Raji (cell line): ENCODE data around the gene DTNBP1.

Experiments used
- POLR2A ChIP-seq: IDR thresholded peaks from 2 replicates; pipeline ENCODE4 v1.6.1; 2011; ENCODE audit warnings: low read depth, low read length, control low read depth; ENCODE audit not compliant: insufficient read depth

Gene DTNBP1

DNA sequence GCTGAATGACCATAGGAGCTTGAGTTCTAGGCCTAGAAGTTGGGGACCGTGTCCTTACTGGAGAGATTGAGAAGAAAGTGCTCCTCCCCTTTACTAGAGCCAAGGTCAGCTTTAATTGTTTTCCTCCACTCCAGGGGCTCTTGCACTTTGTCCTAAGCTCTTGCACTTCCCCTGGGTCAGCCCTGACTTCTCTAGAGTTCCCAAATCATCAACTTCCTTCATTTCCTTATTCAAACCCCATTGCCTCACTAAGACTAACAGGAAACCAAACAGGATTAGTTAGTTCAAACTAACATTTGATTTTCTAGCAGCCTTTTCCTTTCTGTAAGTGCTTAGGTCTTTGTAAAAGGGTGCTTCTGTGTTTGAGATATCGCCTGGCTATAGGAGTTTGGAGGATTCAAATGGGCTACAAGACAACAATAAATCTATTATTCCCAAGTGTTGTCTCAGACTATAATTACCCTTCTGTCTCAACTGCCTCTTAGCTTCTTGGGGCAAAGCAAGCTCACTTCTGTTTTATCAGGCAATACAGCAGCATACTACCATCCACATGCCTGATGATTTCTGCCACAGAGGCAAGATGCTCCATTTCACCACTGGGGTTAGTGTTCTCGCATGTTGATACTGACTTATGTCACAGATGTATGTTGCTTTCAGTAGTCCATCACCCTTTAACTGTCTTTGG lies 12.8 kb upstream of the DTNBP1 start:
- TF ChIP-seq POLR2A = no peak

DNA sequence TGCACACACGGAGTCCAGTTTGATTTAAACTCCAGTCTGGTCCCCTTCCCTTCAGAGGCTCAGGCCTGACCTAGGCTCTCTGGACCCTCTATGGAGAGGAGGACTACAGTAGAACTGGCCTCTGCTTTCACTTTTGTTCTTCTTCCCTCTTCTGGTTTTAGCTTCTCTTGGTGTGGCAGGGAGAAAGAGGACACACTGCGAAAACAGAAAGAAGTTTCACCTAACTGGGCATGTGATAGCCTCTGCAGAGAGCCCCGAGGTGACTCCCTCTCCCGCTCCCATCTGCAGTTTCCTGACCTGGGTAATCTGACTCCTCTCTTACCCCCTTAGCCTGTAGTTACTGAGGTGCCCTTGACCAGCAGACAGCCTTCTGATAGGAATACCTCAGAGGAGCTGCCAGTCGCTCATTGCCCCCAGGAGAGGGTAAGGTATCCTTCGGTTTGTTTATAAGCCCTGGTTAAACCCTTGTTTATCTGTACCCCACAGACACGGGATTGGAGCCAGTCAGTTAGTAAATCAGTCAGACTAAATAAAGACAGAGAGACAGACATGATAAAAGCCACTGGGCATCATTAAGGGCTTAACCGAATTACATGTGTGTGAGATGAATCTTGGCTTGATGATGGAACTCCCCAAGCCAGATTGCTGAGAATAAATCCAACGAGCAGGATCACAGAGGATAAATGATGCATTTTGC lies 12.0 kb upstream of the DTNBP1 start:
- no peak for TF ChIP-seq POLR2A

DNA sequence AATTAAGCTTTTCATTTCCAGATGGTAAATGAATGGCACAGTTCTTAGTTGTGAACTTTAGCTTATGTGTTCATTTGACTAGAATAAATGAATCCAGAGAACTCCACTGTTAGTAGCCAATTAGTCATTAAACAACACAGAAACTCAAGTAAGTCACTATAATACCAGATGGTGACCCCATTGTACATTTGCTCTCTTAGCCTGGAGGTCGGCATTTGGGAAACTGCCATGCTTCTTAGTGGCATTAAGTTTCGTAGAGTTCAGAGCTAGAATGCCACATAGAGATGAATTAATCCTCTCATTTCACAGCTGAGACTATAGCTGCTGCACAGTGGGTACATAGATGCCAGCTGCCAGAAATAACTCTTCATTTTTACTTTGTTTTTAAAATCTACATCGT lies 10.8 kb upstream of the DTNBP1 start:
- no peak for TF ChIP-seq POLR2A

DNA sequence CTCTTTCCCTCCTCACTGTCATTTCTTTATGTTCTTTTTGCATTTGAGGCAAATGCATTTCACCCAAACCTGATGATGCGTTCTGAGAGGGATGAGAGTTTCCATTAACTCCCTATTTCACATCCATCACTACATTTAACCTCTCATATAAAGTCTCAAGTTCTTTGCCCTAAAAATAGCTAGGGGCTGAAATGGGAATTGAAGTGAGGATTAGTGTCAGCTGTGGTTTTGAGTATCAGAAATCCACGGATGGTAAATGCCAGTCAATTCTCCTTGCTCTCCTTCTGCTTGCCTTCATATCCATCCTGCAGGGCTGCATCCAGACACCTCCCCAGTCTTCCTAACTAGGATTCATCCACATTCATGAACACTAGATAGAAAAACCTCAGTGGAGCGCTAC lies 10.0 kb upstream of the DTNBP1 start:
- TF ChIP-seq POLR2A = no peak

DNA sequence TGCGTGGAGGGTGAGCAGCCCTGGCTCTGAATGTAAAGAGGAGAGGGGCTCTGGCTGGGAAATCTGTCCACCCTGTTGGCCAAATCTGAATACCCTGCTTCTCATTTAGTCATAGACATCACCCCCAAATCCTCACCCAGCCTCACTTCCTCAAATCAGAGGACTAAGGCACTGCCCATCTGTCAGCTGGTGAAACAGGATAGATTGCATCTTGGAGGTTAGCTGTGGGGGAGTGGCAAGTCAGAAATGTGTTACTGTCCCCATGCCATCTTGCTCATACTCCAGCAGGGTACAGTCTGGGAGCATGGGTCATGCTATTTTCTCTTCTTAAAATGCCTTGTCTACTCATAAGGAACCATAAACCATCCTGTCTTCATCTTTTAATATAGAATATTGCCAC lies 9.5 kb upstream of the DTNBP1 start:
- no peak for TF ChIP-seq POLR2A

DNA sequence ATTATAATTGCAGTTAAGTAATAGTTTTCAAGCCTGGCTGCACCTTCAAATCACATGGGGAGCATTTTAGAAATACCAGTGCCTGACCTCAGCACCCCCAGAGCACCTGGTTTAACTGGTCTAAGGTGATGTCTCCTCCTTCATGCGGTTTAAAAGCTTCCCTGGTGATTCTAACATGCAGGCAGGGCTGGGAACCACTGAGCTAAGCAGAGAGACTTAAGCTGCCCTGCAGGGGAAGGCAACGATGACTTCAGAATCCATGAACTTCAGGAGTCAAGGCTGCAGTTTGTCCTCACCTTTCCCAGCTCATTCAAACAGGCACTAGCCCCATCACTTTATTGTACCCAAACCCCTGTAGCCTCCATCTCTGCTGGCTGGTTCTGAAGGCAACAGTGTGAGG lies 6.1 kb upstream of the DTNBP1 start:
- no peak for TF ChIP-seq POLR2A

DNA sequence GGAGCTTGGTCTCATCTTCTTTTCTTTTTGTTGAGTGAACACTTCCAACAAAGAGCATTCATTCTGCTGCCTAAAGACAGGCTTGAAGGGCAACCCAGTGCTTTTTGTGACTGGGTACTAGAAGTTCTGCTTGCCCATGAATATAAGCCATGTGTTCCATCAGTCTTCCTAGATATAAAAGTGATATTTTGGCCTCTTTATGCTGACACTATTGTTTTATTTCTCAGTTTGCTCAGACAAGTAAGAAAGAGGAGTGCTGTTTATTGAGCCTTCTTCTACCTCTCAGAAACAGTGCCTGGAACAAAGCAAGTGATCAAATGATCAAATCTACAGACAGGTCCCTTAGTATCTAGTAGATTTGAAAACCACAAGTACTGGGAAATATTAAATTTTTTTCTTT lies 2.4 kb upstream of the DTNBP1 start:
- no peak for TF ChIP-seq POLR2A

DNA sequence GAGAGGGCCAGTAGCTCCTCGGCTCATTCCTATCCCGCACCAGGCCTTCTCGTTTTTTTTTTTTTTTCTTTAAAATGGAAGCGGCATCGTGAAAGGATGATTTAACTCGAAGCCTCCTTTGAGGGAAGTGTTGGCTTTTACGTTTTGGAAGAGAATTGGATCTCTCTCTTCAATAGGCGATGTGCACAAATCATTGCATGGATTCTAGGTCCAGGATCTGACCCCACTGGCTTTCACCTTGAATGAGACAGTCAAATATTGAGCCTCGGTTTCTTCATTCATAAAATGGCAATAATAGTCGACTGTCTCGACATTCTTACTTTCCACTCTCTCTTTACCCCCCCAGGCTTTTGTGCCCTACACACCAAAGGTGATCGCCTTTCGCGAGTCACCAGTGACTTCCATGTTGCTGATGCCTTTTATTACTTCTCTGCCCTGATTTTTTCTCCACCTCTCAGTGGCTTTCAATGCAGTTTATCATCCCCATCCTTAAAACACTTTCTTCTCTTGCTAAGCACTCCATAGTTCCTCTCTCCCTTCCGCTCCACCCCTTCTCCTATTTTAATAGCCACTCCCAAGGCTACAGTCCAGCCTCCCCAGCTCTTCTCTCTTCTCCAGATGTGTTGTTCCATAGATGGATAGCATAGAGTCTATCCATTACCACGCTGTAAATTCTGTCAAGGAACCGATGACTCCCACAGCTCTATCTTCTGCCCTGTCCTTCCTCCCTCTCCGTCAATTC lies 473 bp upstream of the DTNBP1 start:
- TF ChIP-seq POLR2A = no peak

DNA sequence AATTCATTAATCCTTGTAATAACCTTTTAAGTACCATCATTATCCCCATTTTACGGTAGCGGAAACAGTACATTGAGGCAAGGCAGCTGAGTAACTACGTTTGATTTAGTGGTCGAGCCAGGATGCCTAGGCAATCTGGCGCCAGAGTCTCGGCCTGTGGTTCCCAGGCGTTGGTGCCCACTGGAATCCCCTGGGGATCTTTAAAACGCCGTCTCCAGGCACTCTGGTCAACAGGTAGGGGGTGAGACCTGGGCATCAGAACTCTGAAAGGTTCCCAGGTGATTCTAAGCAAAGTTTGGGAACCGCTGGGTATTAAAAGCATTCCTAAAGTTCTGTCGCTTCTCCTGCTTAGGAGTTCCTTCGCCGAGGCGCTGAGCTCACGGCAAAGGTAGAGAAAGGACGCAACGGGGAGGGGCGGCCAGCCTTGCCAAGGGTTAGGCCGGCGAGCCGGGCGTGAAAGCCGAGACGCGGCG lies 939 bp downstream of the DTNBP1 start:
- TF ChIP-seq POLR2A = no peak

DNA sequence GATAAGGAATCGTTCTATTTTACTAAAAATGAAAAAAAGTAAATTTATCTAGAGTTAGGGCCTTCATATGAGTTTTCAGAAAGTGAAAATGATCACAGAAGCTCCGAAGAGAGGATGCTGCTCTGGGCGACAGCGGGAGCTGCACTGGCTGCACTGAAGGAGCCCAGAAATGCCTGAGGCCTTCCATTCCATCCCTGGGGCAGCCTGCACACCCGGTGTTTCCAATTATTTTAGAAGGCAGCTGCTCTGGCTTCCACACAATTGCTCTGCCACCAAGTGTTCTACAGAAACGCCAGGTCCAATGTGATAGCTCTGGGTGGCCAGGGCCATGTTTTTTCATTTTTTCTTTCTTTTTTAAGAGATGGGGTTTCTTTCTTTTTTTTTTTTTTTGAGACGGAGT lies 3.6 kb downstream of the DTNBP1 start:
- no peak for TF ChIP-seq POLR2A

DNA sequence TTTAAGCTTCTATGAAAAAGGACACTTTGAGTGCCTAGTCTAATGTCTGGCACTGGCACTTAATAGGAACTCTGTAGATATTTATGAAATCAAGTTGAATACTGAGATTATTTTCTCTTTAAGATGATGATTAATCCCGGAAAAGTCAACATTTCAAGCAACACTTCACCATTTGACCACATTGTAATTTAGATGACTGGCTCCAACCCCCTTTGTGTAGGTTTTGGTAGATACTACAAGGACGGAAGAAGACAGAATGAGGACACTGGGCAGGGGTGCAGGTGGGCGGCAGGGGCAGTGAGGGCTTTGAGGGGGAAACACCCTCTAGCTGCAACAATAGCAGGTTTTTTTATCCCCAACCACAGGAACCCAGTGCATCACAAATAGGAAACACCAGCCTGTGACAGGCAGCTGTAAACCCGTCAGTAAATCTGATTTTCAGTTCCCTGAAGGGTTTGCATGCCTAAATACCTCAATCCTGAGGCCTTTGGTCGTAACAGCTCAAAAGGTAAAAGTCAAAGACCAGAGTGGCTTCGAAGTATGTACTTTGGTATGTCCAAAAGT lies 4.6 kb downstream of the DTNBP1 start:
- no peak for TF ChIP-seq POLR2A

DNA sequence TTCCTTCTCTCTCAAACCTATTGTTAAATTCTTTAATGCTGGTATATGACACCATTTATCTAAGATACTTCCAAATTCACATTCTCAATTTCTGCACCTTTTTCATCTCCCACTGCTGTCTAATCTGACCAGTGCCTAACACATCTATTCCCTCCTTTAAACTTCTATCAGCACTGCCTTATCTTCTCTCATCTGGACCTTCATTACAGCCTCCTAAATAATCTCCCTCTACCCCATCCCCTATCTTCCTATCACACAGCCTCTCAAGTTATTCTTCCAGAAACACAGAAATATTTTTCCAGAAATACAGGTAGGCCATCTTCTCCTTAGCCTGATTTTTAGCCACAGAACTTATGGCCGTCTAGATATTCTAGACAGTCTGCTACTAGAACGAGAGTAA lies 5.5 kb downstream of the DTNBP1 start:
- no peak for TF ChIP-seq POLR2A

DNA sequence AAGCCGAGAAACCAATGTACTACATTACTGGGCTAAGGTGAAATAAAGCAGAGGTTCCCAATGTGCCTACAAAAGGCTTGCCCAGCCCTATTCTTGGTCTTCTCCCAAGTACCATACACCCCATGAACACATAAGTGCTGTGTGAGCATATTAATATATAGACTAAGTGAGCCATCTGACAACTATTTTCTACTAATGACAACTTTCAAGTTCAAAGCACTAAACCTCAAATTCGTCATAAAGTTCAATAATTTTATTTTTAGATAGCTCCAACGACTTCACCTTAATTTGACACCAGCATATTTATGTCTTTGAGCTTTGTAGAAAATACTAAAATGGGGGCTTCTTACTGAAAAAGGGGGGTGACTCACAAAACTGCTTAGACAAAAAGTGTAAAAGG lies 6.7 kb downstream of the DTNBP1 start:
- no peak for TF ChIP-seq POLR2A

DNA sequence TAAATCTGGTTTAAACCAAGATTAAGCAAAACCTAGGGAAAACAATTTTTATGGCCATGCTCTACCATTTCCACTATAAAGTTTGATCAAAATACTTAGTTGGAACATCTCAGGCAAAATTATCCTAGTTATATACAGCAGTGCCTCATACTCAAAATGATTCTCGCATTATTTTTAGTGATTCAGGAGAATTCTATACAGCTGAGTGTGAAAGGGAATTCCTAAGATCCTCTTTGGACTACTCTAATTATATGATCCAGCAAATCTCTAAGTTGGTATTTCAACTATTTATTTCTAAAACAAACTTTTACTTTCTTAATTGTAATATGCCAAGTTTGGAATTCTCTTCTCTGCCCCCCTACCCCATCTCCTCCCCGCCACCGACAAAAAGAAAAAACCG lies 8.6 kb downstream of the DTNBP1 start:
- TF ChIP-seq POLR2A = no peak

DNA sequence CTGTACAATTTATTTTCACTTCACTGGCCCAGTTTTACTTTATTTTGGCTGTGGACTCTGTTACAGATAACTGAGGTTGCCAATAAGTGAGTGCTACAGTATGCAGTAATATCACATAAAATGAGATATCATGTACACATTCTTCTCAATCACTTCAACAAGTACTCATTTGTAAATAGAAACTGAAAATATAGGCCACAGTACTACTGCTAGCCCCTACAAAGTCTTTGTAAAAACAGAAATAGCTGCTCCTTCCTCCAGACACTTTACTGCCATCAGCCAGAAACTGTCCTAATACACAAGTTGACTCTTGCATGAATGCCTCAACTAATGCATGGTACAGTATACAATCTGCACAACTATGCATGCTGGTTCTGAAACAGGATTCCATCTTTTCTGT lies 9.2 kb downstream of the DTNBP1 start:
- no peak for TF ChIP-seq POLR2A

DNA sequence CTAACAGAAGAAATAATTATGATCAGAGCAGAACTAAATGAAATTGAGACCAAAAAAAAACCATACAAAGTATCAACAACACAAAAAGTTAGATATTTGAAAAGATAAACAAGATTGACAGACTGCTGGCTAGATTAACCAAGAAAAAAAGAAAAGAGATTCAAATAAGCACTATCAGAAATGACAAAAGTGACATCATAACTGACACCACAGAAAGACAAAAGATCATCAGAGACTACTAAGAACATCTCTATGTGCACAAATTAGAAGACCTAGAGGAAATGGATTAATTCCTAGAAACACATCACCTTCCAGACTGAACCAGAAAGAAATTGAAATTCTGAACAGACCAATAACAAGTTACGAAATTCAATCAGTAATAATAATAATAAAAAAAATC lies 17.9 kb downstream of the DTNBP1 start:
- no peak for TF ChIP-seq POLR2A
